ENCODE measurements around the gene ELP1. TPM values are rescaled to one million over a fixed set of nuclear protein-coding genes. Genes with fewer than 3 reads are reported as not detected.
"Not testable (repeated sequence)": the region's sequence is repeated elsewhere in the genome, so short reads cannot be mapped to it uniquely, and the experiment has no call there.

The ELP1 gene
- polyA plus RNA-seq, 1 experiment, result 29.9 TPM

DNA sequence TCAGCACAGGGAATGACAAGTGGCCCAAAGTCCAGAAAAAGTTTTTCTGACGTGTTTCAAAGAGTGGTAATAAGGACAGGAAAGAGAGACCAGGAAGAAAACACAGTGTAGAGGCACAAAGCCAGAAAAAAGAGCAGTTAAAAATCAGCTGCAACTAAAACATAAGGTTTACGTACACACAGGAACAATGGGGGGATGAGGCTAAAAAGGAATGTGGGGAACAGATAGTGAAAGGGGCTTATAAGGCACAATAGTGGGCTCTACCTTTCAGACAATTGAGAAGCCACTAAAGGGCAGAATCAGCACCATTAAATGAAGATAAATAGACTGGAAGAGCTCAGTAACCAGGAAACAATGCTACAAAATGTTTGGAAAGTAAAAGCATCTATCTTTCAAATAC is 5.5 kb downstream of the ELP1 start:
- H3K27me3 ChIP-seq (ENCODE audit: control insufficient read depth, insufficient read depth, low read length), result no peaks in the 10 kb centered on the region
- ChIA-PET CTCF (no interaction called here), POLR2A (no interaction called here)
- H3K9me3 ChIP-seq (ENCODE audit: control insufficient read depth, insufficient read depth, low read length), result no peaks in the 10 kb centered on the region
- H3K27ac ChIP-seq (ENCODE audit: low read depth, low read length), result no peak overlapping the region
- TF ChIP-seq, protein P1, sequence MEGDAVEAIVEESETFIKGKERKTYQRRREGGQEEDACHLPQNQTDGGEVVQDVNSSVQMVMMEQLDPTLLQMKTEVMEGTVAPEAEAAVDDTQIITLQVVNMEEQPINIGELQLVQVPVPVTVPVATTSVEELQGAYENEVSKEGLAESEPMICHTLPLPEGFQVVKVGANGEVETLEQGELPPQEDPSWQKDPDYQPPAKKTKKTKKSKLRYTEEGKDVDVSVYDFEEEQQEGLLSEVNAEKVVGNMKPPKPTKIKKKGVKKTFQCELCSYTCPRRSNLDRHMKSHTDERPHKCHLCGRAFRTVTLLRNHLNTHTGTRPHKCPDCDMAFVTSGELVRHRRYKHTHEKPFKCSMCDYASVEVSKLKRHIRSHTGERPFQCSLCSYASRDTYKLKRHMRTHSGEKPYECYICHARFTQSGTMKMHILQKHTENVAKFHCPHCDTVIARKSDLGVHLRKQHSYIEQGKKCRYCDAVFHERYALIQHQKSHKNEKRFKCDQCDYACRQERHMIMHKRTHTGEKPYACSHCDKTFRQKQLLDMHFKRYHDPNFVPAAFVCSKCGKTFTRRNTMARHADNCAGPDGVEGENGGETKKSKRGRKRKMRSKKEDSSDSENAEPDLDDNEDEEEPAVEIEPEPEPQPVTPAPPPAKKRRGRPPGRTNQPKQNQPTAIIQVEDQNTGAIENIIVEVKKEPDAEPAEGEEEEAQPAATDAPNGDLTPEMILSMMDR (IDR thresholded peaks at IDR 0.05; ENCODE audit: low read depth, low read length), result no peak
- no peak for DNase-seq (ENCODE audit: low read depth, low spot score)
- no peak overlapping the region for H3K4me3 ChIP-seq (ENCODE audit: low read depth, low read length)

GRCh38 chr9:108924466-108924865 is 9.5 kb downstream of the ELP1 start:
- H3K9me3 ChIP-seq (ENCODE audit: control insufficient read depth, insufficient read depth, low read length), result no peaks in the 10 kb centered on the region
- TF ChIP-seq, protein P1 (IDR thresholded peaks at IDR 0.05; ENCODE audit: low read depth, low read length), result no peak
- no peak overlapping the region for H3K4me3 ChIP-seq (ENCODE audit: low read depth, low read length)
- no peak for DNase-seq (ENCODE audit: low read depth, low spot score)
- no peak overlapping the region for H3K27ac ChIP-seq (ENCODE audit: low read depth, low read length)
- no peaks in the 10 kb centered on the region for H3K27me3 ChIP-seq (ENCODE audit: control insufficient read depth, insufficient read depth, low read length)
- ChIA-PET CTCF (no interaction called here), POLR2A (no interaction called here)

DNA sequence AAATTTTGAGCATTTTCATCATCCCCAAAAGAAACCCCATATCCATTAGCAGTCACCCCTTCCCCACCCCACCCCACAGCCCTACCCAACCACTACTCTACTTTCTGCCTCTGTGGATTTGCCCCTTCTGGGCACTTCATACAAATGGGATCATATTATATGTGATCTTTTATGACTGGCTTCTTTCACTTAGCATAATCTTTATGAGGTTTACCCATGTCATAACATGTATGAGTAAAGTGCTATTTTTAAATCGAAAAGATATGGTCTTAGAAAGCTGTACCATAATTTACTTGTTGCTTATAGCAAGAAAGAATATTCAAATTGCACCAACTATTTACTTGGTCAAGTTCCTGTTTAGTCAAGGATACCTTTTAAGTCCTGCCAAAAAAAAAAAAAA is 12.7 kb downstream of the ELP1 start:
- TF ChIP-seq, protein P1 (IDR thresholded peaks at IDR 0.05; ENCODE audit: low read depth, low read length), result no peak
- CTCF ChIA-PET, result interaction anchor here (0.6 kb wide), 1 partner anchor 199 kb away, joined by 3 read pairs; the partner anchor contains the start of gene TMEM245
- H3K27me3 ChIP-seq (ENCODE audit: control insufficient read depth, insufficient read depth, low read length), result no peaks in the 10 kb centered on the region
- H3K4me3 ChIP-seq (ENCODE audit: low read depth, low read length), result no peak overlapping the region
- POLR2A ChIA-PET, result no interaction called here
- no peak overlapping the region for H3K27ac ChIP-seq (ENCODE audit: low read depth, low read length)
- DNase-seq (ENCODE audit: low read depth, low spot score), result no peak
- no peaks in the 10 kb centered on the region for H3K9me3 ChIP-seq (ENCODE audit: control insufficient read depth, insufficient read depth, low read length)

- POLR2A ChIA-PET; H3K4me3 ChIP-seq (ENCODE audit: low read depth, low read length); DNase-seq (ENCODE audit: low read depth, low spot score); H3K9me3 ChIP-seq (ENCODE audit: control insufficient read depth, insufficient read depth, low read length); H3K27me3 ChIP-seq (ENCODE audit: control insufficient read depth, insufficient read depth, low read length); H3K27ac ChIP-seq (ENCODE audit: low read depth, low read length): not testable (repeated sequence)
- CTCF ChIA-PET, result interaction anchor here (0.7 kb wide), 1 partner anchor 67 kb away, joined by 4 read pairs; no protein-coding TSS in a partner anchor
Observed at GRCh38 chr9:108920401-108920800, 13.5 kb downstream of the ELP1 start.

- no peaks in the 10 kb centered on the region for H3K9me3 ChIP-seq (ENCODE audit: control insufficient read depth, insufficient read depth, low read length)
- no peak for DNase-seq (ENCODE audit: low read depth, low spot score)
- H3K27ac ChIP-seq (ENCODE audit: low read depth, low read length), result no peak overlapping the region
- CTCF ChIA-PET, result no interaction called here
- H3K4me3 ChIP-seq (ENCODE audit: low read depth, low read length), result no peak overlapping the region
- POLR2A ChIA-PET, result no interaction called here
- TF ChIP-seq, protein P1 (IDR thresholded peaks at IDR 0.05; ENCODE audit: low read depth, low read length), result no peak
- no peaks in the 10 kb centered on the region for H3K27me3 ChIP-seq (ENCODE audit: control insufficient read depth, insufficient read depth, low read length)
Observed at GRCh38 chr9:108919517-108919916, 14.4 kb downstream of the ELP1 start.

- CTCF ChIA-PET, result no interaction called here
- POLR2A ChIA-PET, result no interaction called here
- H3K27me3 ChIP-seq (ENCODE audit: control insufficient read depth, insufficient read depth, low read length), result no peaks in the 10 kb centered on the region
- H3K27ac ChIP-seq (ENCODE audit: low read depth, low read length), result no peak overlapping the region
- TF ChIP-seq, protein P1 (IDR thresholded peaks at IDR 0.05; ENCODE audit: low read depth, low read length), result no peak
- no peaks in the 10 kb centered on the region for H3K9me3 ChIP-seq (ENCODE audit: control insufficient read depth, insufficient read depth, low read length)
- DNase-seq (ENCODE audit: low read depth, low spot score), result no peak
- no peak overlapping the region for H3K4me3 ChIP-seq (ENCODE audit: low read depth, low read length)
Observed at GRCh38 chr9:108913391-108913790, 20.5 kb downstream of the ELP1 start.
